Rectal smooth muscle tissue (tissue), 1 donor: ENCODE data around the gene PAFAH1B1.
"Not testable (repeated sequence)": the region's sequence is repeated elsewhere in the genome, so short reads cannot be mapped to it uniquely, and the experiment has no call there.

ENCODE experiments used
- H3K27ac ChIP-seq: one replicate; pipeline ENCODE4 v1.7.0; 2013; ENCODE audit warnings: low read depth, low read length, inconsistent platforms
- H3K27me3 ChIP-seq: one replicate; pipeline ENCODE4 v1.7.0; 2013; ENCODE audit warnings: low read length; ENCODE audit not compliant: control insufficient read depth, insufficient read depth
- H3K36me3 ChIP-seq: one replicate; pipeline ENCODE4 v1.7.0; 2013; ENCODE audit warnings: low read length; ENCODE audit not compliant: control insufficient read depth, insufficient read depth
- H3K4me1 ChIP-seq: one replicate; pipeline ENCODE4 v1.7.0; 2013; ENCODE audit warnings: low read length; ENCODE audit not compliant: control insufficient read depth, insufficient read depth
- H3K4me3 ChIP-seq: one replicate; pipeline ENCODE4 v1.7.0; 2013; ENCODE audit warnings: low read length
- H3K9ac ChIP-seq: one replicate; pipeline ENCODE4 v1.7.0; 2013; ENCODE audit warnings: low read length

PAFAH1B1 gene

GRCh38 chr17:2628922-2629321 lies 35.5 kb downstream of the PAFAH1B1 start:
- H3K4me1 ChIP-seq, H3K27ac ChIP-seq, H3K9ac ChIP-seq, H3K27me3 ChIP-seq, H3K4me3 ChIP-seq, H3K36me3 ChIP-seq: not testable (repeated sequence)

GRCh38 chr17:2631211-2631610 lies 37.8 kb downstream of the PAFAH1B1 start:
- H3K9ac ChIP-seq = no peak overlapping the region
- H3K4me3 ChIP-seq = no peak overlapping the region
- no peaks in the 10 kb centered on the region for H3K27me3 ChIP-seq
- no peaks in the 10 kb centered on the region for H3K4me1 ChIP-seq
- H3K36me3 ChIP-seq = no peaks in the 10 kb centered on the region
- H3K27ac ChIP-seq = no peak overlapping the region

GRCh38 chr17:2634361-2634960 lies 41.0 kb downstream of the PAFAH1B1 start:
- Histone ChIP-seq H3K27me3 (no peaks in the 10 kb centered on the region), H3K4me3 (no peak overlapping the region), H3K36me3 (no peaks in the 10 kb centered on the region), H3K4me1 (no peaks in the 10 kb centered on the region), H3K27ac (no peak overlapping the region), H3K9ac (no peak overlapping the region)

- Histone ChIP-seq H3K36me3 (no peaks in the 10 kb centered on the region), H3K4me1 (no peaks in the 10 kb centered on the region), H3K9ac (no peak overlapping the region), H3K27ac (no peak overlapping the region), H3K4me3 (no peak overlapping the region), H3K27me3 (no peaks in the 10 kb centered on the region)
Measured at GRCh38 chr17:2635241-2635640, 41.8 kb downstream of the PAFAH1B1 start.

GRCh38 chr17:2635675-2636074 lies 42.2 kb downstream of the PAFAH1B1 start:
- no peak overlapping the region for H3K9ac ChIP-seq
- H3K27ac ChIP-seq = no peak overlapping the region
- no peaks in the 10 kb centered on the region for H3K4me1 ChIP-seq
- peaks cover 3% of the 10 kb centered on the region for H3K36me3 ChIP-seq
- H3K4me3 ChIP-seq = no peak overlapping the region
- no peaks in the 10 kb centered on the region for H3K27me3 ChIP-seq

- Histone ChIP-seq H3K36me3 (peaks cover 6% of the 10 kb centered on the region), H3K4me3 (no peak overlapping the region), H3K9ac (no peak overlapping the region), H3K4me1 (no peaks in the 10 kb centered on the region), H3K27me3 (no peaks in the 10 kb centered on the region), H3K27ac (no peak overlapping the region)
Measured at GRCh38 chr17:2636169-2636930, 42.9 kb downstream of the PAFAH1B1 start.

GRCh38 chr17:2637422-2637821 lies 44.0 kb downstream of the PAFAH1B1 start:
- Histone ChIP-seq H3K27ac (no peak overlapping the region), H3K9ac (no peak overlapping the region), H3K27me3 (no peaks in the 10 kb centered on the region), H3K4me1 (no peaks in the 10 kb centered on the region), H3K4me3 (no peak overlapping the region), H3K36me3 (peaks cover 8% of the 10 kb centered on the region)

GRCh38 chr17:2644971-2645370 lies 51.5 kb downstream of the PAFAH1B1 start:
- H3K9ac ChIP-seq = no peak overlapping the region
- no peaks in the 10 kb centered on the region for H3K27me3 ChIP-seq
- H3K4me3 ChIP-seq = no peak overlapping the region
- peaks cover 10% of the 10 kb centered on the region for H3K36me3 ChIP-seq
- H3K27ac ChIP-seq = no peak overlapping the region
- H3K4me1 ChIP-seq = no peaks in the 10 kb centered on the region

- H3K4me1 ChIP-seq = no peaks in the 10 kb centered on the region
- no peak overlapping the region for H3K9ac ChIP-seq
- H3K27me3 ChIP-seq = no peaks in the 10 kb centered on the region
- H3K4me3 ChIP-seq = no peak overlapping the region
- H3K27ac ChIP-seq = no peak overlapping the region
- peaks cover 2% of the 10 kb centered on the region for H3K36me3 ChIP-seq
Measured at GRCh38 chr17:2647957-2648356, 54.5 kb downstream of the PAFAH1B1 start.

- Histone ChIP-seq H3K27ac (no peak overlapping the region), H3K4me3 (no peak overlapping the region), H3K9ac (no peak overlapping the region), H3K36me3 (no peaks in the 10 kb centered on the region), H3K4me1 (no peaks in the 10 kb centered on the region), H3K27me3 (no peaks in the 10 kb centered on the region)
Measured at GRCh38 chr17:2649191-2649590, 55.7 kb downstream of the PAFAH1B1 start.

GRCh38 chr17:2652911-2653310 lies 59.5 kb downstream of the PAFAH1B1 start:
- not testable (repeated sequence) for H3K27ac ChIP-seq

GRCh38 chr17:2655546-2655945 lies 62.1 kb downstream of the PAFAH1B1 start:
- H3K27me3 ChIP-seq = no peaks in the 10 kb centered on the region
- H3K4me3 ChIP-seq = no peak overlapping the region
- no peak overlapping the region for H3K9ac ChIP-seq
- no peaks in the 10 kb centered on the region for H3K4me1 ChIP-seq
- H3K36me3 ChIP-seq = no peaks in the 10 kb centered on the region
- H3K27ac ChIP-seq = no peak overlapping the region

More at GRCh38 chr17:2652911-2653310, 59.5 kb downstream of the PAFAH1B1 start:
- not testable (repeated sequence) for H3K4me1 ChIP-seq, H3K9ac ChIP-seq, H3K36me3 ChIP-seq, H3K4me3 ChIP-seq, H3K27me3 ChIP-seq

- no peak overlapping the region for H3K9ac ChIP-seq
- H3K27ac ChIP-seq = no peak overlapping the region
- no peaks in the 10 kb centered on the region for H3K4me1 ChIP-seq
- H3K4me3 ChIP-seq = no peak overlapping the region
- no peaks in the 10 kb centered on the region for H3K36me3 ChIP-seq
- no peaks in the 10 kb centered on the region for H3K27me3 ChIP-seq
Measured at GRCh38 chr17:2656283-2656682, 62.8 kb downstream of the PAFAH1B1 start.
